GM19452 (cell line): Measurements from ENCODE around the gene UFC1.

Source experiments
- ATAC-seq: cut with Tn5 transposase; IDR thresholded peaks from one replicate; pipeline ENCODE4 v1.9.1; 2021; ENCODE audit not compliant: unreplicated experiment

UFC1 gene

DNA sequence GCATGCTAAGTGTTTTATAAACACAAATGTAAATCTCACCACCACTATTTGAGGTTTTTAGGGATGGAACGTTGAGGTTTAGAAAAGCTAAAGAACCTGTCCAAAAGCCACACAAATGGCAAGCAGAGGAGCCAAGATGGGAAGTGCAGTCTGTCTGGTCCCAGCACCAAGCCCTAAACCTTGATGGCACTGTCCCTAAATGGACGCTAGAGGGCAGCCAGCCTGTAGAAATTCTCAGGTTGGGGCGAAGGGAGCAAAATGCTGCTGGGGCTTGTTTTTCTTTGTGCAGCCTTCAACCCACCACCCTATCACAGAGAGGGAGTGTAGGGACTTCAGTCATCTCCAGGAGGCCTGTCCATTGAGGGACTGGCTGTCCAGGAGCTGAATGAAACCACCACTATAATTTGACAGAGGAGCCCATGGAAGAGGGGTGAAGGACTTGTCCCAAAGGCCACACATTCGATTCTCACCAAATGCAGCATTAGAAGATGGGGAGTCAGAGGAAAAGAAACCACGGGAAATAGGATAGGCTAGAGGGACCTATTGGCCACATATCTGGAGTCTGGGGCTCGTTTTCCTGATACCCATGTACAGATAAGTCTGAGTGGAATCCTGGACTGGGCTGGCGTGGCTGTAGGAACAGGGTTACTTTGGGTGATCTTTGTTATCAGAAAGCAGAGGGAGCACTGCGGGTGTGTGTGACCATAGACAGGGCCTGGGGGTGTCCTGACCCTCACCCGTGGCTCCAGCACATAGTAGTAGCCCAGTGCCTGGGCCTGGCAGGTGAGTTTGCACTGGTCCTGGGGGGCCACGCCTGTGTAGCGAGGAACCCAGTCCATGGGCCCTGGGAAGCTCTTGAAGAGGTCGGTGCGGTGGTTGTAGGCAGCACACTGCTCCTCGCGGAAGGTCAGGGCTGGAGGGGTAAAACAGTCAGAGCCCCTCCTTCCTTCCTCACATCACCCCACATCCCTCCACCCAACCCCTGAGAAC, 39.0 kb downstream of the UFC1 start:
- peak; percentile 57 for ATAC-seq

DNA sequence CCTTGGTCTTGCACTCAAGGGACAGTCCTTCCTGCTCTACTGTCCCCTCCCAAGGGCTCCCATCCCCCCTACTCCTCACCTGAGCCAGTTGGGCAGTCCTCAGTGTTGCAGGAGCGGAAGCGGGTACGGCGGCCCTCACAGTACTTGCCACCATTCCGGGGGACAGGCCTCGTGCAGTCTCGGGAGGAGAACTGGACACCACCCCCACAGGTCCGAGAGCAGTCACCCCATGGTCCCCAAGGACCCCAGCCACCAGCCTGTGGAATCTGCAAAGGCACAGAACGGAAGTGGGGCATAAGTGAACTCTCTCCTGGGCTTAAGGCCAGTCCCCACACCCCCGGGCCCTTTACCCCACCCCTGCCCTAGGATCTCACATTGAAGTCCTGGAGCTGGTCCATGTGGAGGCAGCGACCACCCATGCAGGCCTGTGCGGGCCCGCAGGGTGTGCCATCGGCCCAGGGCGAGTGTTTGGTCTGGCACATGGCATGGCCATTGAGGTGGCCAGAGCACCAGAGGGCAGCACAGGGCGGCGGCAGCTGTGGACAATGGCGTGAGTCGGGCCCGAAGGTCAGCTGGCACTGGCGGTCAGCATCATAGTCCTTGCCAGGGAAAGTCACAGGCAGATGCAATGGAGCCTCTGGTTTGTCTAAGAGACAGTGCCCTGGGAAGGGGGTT, 39.9 kb downstream of the UFC1 start:
- no peak for ATAC-seq

DNA sequence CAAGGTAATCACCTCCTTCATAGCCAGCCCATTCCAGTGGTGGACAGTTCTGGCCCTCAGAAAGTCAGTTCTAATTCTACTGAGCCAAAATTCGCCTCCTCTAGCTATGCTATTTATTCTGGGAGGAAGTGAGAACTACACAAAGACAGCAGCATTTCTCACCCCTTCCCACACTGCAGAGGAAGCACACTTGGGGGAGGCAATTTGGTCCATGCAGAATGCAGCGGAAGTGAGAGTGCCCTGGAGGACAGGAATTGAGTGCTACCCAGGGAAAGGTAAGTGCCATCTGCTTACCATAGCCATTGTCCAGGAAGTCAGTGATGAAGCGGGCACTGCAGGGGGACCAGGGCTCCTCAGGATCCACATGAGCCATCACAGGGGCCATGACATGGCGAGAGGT, 41.4 kb downstream of the UFC1 start:
- no peak for ATAC-seq

DNA sequence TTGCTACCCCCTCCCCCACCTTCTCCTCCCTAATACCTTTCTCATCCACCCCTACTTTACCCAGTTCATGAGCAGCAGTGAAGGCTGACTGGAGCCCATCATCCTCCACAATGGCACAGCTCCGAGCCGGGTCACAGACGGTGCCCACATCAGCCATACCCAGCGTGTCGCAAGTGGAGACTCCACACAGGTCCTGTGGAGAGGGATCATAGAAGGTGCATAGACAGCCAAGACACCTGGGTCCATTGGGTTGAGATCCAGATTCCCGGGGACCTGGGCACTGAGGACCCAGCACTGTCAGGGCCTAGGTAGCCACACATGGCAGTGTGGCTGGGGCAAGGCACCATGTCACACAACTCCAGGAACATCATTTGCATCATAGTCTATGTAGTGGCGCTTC, 42.3 kb downstream of the UFC1 start:
- ATAC-seq: no peak

DNA sequence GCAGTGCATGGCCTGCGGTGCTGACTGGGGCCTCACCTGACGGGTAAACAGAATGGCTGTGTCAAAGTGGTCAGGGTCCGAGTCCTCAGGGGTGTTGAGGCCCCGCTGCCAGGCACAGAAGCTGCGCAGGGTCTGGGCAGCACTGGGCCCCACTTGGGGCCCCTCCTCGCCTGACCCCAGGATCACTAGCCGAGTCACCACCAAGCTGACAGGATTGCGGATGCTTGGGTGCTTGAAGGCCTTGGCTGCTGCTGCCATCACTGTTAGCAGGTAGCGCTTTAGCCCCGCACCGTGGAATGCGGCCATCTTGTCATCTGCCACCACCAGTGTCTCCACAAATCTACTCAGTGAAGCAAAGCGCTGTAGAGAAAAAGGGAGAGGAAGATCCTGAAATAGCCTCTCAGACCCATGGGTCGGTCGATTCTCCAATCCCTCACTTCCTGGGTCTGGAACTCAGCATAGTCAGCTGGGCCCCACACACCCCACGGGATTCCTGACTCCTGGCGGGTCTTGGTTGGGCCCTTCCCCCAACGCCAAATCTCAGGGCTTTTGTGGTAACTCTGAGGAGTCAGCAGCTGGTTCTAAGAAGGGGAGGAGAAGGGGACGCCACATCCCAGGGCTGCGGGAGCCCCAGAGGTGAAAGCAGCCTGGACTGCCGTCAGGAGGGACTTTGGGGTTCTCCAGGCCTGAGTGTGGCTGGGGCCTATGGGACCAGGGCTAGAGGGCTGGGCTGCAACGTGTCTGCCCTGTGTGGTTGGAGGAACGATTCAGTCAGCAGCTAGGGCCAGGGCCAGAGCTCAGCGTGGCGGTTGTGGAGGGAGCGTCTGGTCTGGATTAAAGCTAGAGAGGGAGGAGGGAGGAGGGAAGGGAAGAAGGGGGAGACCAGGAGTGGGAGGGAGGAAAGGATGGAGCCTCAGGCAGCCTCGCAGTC, 43.0 kb downstream of the UFC1 start:
- ATAC-seq: no peak

DNA sequence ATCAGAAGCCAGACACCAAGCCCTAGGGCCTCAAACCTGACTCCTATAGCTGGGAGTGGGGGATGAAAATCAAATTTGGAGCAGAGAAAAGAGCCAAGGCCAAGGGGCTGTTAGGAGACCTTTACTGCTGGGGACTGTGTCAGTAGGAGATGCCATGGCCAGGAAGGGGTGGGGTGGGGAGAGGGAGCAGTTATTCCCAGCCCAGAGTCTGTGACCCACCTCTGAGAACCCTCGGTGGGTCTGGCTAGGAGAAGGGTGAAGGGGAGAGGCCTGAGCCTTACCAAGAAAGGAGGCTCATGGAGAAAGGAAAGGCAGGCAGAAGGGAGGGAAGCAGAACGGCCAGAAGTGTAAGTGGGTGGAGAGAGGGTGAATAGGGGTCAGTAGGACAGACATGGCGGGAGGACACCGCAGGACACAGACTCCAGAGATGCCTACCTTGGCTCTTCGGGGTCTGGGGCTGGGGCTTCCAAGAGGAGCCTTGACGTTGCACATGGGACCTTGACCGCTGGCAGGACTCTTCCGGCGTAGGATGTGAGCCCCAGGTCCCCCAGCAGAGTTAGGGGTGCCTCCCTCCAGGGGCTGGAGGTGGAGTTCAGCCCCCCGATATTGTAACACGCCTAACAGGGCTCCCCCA, 43.9 kb downstream of the UFC1 start:
- ATAC-seq: no peak

DNA sequence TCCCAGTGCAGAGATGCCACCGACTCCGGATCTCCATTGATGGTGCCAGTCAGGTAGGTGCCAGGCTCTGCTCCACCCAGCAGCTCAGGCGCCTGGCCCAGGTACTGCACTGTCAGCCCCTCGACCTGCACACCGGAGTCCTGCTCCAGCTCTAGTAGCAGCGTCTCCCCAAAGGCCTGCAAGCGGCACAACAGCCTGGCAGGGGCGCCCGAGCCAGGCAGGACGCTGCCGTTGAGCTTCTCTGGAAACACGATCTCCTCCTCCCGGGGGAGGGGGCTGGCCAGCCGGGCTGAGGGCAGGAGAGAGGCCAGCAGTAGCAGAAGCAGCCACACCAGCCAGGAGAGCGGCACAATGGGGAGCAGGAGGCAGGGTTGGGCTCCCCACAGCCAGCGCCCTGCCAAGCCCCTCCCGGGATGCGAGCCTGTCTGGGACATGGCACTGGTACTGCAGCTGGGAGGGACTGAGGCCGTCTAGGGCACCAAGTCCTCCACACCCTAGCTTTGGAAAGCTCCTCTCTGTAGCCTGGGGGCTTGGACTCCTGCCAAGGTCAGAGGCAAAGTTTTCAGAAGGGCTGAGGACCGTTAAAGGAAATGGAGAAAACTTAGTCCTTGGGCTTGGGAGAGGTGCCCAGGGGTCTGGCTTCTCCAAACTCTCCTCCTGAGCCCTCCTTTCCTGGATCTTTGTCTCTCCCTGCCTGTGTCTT, 44.6 kb downstream of the UFC1 start:
- ATAC-seq: no peak

DNA sequence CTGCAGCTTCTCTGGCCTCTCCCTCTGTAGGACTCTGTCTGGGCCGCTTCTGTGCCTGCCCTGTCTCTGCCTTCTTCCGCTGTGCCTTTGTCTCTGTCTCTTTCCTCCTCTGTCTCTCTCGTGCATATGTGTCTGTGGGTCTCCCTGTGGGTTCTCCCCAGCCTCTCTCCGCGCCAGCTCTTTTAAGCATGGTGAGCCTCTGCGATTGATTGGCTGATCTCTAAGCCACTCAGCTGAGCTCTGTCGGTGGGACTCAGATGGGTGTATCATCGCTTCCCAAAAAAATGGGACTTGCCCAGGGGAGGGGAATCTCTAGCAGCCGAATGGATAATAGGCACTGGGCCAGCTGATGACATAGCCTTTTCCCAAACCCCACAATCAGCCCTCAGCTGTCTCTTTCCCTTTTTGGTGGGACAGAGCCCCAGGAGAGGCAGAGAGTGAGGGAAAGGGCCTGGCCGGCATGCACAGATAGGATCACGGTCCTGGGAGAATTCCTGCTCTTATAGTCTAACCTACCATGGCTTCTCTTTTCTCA, 45.2 kb downstream of the UFC1 start, which contains the start of gene ADAMTS4:
TSS of gene ADAMTS4 (minus strand) at position 158 of the 535 bp plus-strand sequence. CDS start 427 bp downstream, outside the sequence.
- no peak for ATAC-seq

DNA sequence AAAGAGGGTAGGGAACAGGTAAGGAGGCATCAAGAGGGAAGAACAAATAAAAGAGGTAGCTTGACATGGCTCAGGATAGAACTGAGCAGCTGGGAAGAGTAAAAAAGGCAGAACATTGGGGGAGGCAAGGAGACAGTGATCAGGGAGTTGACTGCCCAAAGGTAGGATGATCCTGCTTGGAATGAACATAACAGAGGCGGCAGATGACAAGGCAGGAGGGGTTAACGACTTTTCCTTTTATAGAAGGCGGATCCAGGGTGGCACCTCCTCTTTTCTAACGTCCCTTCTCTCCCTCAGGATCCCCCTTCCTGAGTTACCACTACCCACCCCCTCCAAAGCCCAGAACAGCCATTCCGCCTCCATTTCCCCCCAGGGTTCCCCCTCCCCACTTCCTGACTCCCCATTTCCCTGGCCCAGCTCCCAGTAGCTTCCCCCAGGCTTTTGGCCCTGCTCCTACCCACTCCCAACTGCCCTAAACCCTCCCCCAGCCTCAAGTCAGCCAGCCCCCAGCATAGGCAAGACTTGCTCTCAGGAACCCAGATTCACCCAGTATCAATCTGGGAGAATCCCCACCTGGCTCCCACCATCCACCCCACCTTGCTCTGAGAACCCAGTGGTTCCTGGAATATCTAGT, 45.8 kb downstream of the UFC1 start:
- no peak for ATAC-seq

DNA sequence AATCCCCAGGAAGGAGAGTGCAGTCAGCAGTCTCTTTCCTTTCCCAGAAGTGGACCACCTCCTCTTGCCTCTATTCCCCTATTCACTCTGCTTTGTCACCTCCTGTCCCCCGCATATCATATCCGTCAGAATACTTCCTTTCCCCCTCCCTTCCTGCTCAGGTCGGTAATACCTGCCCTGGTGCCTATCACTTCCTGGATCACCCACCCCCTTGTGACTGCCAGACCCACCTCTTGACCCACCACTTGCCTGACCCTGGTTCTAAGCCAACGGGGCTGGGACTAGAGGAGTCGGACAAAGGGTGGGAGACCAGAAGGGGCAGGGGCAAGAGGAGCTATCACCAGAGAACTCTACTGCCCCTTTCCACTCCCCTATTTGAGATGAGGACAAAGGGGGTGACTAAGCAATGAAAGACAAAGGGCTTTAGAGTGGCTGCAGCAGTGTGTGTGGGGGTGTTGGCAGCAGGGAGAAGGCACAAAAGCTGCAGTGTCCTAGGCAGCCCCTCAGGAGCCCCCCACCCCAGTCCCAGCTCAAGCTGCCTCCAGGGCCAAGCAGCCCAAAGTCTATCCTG, 46.7 kb downstream of the UFC1 start:
- no peak for ATAC-seq

DNA sequence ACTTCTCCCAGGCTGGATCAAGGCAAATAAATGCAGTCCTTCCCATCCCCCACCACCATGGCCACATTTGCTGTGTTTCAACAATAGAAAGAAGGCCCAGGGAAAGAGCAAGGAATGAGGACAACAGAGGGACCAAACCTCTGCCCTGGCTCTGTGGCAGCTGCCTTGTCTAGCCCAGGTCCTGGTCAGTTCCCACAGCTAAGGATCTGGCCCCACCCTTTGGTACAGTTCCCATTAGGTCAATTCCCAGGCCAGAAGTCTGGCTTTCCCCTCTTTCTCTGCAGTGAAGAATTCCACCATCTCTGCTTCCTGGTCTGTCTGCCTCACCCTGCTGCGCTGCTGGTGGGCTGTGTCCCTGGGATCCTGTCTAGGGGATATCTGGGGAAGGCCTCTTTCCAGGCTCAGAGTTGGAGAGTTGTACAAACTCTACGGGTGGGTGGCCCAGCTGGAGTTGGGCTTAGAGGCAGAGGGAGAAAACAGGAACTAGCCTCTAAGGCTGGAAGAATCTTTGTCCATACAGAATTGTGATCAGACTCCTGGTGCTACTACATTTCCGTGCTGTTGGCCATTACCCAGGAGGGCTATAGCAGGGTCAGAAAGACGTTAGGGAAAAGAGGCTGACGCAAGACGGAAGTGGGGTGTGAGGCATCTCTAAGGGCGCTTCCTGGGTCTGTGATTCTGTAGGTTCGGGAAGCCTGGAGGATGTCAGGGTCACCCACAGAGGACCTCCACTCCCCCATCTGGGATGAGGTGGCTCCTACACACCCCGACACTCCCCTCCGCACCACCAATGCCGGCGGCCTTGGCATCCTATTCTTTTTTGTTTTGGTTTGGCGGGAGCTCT, 47.4 kb downstream of the UFC1 start:
- ATAC-seq: no peak

DNA sequence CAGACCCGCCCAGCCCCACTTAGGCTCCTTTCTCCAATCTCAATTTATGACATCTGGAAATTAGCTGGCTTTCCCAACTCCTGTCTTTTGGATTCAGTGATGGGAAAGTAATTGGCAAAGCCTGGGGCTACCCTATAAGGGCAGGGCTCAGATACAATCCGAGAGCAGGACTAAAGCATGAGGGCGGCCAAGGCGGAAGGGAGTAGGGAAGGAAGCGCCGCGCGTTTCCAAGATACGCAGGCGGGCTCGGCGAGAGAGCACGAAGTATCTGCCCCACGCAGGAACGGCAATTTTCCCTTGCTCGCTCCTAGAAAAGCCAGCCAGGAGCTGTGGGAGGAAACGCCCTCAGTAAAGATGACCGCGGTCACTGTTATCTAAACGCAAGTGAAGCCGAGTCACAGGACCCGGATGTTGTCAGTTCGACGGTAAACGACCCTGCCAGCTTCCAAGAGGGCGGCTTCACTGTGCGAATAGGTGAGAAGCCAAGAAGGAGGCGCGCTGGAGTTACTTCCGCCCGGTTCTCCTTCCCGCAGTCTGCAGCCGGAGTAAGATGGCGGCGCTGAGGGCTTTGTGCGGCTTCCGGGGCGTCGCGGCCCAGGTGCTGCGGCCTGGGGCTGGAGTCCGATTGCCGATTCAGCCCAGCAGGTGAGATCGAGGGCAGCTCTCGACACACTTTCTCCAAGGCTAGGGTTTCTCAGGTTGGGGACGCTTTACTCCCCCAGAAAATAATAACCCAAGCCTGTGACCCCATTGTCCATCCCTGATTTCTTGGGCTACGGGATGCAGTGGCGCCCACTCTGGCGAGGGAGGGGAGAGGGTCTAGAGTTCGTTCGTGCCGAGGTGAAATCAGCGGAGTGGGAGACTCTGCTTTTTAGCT, 48.3 kb downstream of the UFC1 start, which contains the start of gene NDUFS2:
TSS of gene NDUFS2 (plus strand) at position 532 of the 877 bp plus-strand sequence. CDS start at position 551, 19 bp downstream.
- peak; percentile 97 for ATAC-seq

DNA sequence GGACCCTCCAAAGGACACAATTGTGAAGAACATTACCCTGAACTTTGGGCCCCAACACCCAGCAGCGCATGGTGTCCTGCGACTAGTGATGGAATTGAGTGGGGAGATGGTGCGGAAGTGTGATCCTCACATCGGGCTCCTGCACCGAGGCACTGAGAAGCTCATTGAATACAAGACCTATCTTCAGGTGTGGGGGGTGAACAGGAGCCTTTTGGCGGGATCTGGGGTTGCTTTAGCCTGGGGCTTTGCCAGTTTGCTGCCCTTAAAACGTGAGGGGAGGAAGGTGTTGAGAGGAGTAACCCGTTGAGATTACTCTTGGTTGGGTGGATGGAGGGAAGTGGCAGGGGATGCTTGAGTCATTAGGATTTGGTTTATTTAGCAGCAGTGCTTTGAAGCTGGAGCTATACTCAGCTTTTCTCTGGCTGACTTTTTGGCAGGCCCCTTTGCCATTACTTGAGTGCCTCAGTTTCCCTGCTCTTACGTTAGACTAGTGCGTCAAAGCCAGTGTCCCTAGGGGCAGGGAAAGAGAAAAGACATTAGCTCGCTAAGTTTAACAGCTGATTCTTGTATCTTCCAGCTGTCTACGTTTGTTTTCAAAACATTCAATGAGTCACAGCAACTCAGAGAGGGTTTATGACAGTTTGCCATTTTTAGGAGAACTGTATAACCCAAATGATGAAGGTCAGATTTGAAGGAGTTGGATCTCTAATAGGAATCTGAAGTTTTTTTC, 52.8 kb downstream of the UFC1 start:
- no peak for ATAC-seq

DNA sequence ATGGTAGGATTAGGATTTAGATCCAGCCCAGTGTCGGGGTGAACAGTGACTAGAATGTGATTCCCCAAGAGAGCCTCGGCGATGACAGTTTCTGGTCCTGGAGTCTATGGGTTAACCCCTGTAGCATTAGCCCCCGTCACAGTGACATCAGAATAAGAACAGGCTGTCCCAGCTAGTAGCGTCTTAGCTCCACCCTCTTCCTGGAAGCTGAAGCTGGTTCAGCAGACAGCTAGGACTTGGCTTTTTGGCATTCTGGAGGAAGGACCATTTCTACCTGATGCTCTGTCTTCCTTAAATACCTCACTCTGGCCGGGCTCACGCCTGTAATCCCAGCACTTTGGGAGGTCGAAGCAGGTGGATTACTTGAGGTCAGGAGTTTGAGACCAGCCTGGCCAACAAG, 53.4 kb downstream of the UFC1 start:
- no peak for ATAC-seq
